ENCODE data around the gene UBE3D.

UBE3D gene

DNA sequence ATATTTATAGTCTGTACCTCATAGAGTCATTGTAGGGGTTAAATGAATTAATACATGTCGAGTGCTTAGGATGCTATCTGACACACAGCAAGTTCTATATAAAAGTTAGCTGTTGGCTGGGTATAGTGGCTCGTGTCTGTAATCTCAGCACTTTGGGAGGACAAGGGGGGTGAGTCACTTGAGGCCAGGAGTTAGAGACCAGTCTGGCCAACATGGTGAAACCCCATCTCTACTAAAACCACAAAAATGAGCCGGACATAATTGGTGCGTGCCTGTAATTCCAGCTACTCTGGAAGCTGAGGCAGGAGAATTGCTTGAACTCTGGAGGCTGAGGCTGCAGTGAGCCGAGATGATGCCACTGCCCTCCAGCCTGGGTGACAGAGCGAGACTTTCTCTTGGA, 222.9 kb downstream of the UBE3D start:
- H3K4me3 ChIP-seq (ENCODE audit: control insufficient read depth, low read depth, low read length): no peak overlapping the region
- DNase-seq (ENCODE audit: low read depth): peak; percentile 84
- TF ChIP-seq, protein P1, sequence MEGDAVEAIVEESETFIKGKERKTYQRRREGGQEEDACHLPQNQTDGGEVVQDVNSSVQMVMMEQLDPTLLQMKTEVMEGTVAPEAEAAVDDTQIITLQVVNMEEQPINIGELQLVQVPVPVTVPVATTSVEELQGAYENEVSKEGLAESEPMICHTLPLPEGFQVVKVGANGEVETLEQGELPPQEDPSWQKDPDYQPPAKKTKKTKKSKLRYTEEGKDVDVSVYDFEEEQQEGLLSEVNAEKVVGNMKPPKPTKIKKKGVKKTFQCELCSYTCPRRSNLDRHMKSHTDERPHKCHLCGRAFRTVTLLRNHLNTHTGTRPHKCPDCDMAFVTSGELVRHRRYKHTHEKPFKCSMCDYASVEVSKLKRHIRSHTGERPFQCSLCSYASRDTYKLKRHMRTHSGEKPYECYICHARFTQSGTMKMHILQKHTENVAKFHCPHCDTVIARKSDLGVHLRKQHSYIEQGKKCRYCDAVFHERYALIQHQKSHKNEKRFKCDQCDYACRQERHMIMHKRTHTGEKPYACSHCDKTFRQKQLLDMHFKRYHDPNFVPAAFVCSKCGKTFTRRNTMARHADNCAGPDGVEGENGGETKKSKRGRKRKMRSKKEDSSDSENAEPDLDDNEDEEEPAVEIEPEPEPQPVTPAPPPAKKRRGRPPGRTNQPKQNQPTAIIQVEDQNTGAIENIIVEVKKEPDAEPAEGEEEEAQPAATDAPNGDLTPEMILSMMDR (IDR thresholded peaks at IDR 0.05; ENCODE audit: control insufficient read depth, insufficient read depth, low read depth, low read length, missing control alignments): no peak
